GM12878 (cell line): ENCODE results near the gene PAX6. TPM values are rescaled to one million over a fixed set of nuclear protein-coding genes. Genes with fewer than 3 reads are reported as not detected.

Source experiments
- ATAC-seq: fragments of 200-7000 bp; cut with Tn5 transposase; 3 replicates; pipeline ENCODE4 v1.9.1; 2020; ENCODE audit warnings: mild to moderate bottlenecking, moderate library complexity
- BruUV-seq: library from RNA; stranded (reverse); fragments of 400-500 nt; replicated peaks from 2 replicates; lab custom pipeline; 2021; lab: Mats Ljungman, UMichigan
- CTCF ChIA-PET: fragments of 300-600 bp; sonication (Branson Sonifier 250); formaldehyde crosslinking; extraction: SDS; loops from one replicate; lab custom pipeline; 2021; ENCODE audit warnings: inconsistent platforms; lab: Yijun Ruan, JAX
- POLR2A ChIA-PET: fragments of 350-600 bp; formaldehyde crosslinking; extraction: SDS; loops from one replicate; lab custom pipeline; 2021; ENCODE audit warnings: inconsistent platforms; lab: Charles Lee
- RAD21 ChIA-PET: fragments of 300-600 bp; sonication (Branson Sonifier 250); formaldehyde crosslinking; loops from one replicate; lab custom pipeline; 2023; ENCODE audit warnings: antibody characterized with exemption; ENCODE audit not compliant: unreplicated experiment; lab: Charles Lee
- SMC1A ChIA-PET: fragments of 300-600 bp; sonication (Branson Sonifier 250); formaldehyde crosslinking; loops from one replicate; lab custom pipeline; 2023; ENCODE audit not compliant: unreplicated experiment, uncharacterized antibody; lab: Charles Lee
- DNase-seq: peaks from one replicate; pipeline ENCODE4 v3.0.0-alpha.2; 2011; ENCODE audit warnings: low read depth, low spot score
- FAIRE-seq: peaks from 3 replicates; lab custom pipeline; 2011; peaks lifted over from hg19 to GRCh38; lab: Jason Lieb, UNC
- H2AFZ ChIP-seq: 2 replicates; pipeline ENCODE4 v1.6.0; 2011; ENCODE audit warnings: low read depth, low read length, control low read depth; ENCODE audit not compliant: control insufficient read depth
- H3K27ac ChIP-seq: 2 replicates; pipeline ENCODE4 v1.5.1; 2011; ENCODE audit warnings: control low read depth; ENCODE audit not compliant: control insufficient read depth, insufficient read depth
- H3K27me3 ChIP-seq, 2 experiments: replicated peaks in 1 of 2; 2 replicates each; pipeline versions ENCODE4 v1.6.0 to v1.6.1; 2011; ENCODE audit warnings: low read length in 1 of 2; ENCODE audit not compliant: control insufficient read depth in 2 of 2, insufficient read depth in 2 of 2
- H3K36me3 ChIP-seq, 2 experiments: 2 replicates each; pipeline ENCODE4 v1.5.1; 2011; ENCODE audit warnings: low read length in 1 of 2; ENCODE audit not compliant: control insufficient read depth in 2 of 2, insufficient read depth in 2 of 2
- H3K4me1 ChIP-seq: 2 replicates; pipeline ENCODE4 v1.6.1; 2011; ENCODE audit warnings: mild to moderate bottlenecking, low read length, moderate library complexity, mixed read lengths; ENCODE audit not compliant: control insufficient read depth, insufficient read depth
- H3K4me2 ChIP-seq: 2 replicates; pipeline ENCODE4 v1.6.0; 2011; ENCODE audit warnings: control low read depth; ENCODE audit not compliant: control insufficient read depth, insufficient read depth
- H3K4me3 ChIP-seq: fragments of 200-600 bp; sonication (generic); 2 replicates; pipeline ENCODE4 v1.5.1; 2016
- H3K79me2 ChIP-seq: 2 replicates; pipeline ENCODE4 v1.6.0; 2011; ENCODE audit warnings: low read length; ENCODE audit not compliant: control insufficient read depth, insufficient read depth
- H3K9ac ChIP-seq: 2 replicates; pipeline ENCODE4 v1.8.0; 2011; ENCODE audit warnings: low read length, control low read depth, mixed read lengths; ENCODE audit not compliant: control insufficient read depth, insufficient read depth
- H3K9me3 ChIP-seq: replicated peaks from 3 replicates; pipeline ENCODE4 v1.5.1; 2011; ENCODE audit warnings: mild to moderate bottlenecking, low read length; ENCODE audit not compliant: control insufficient read depth, insufficient read depth
- H4K20me1 ChIP-seq: 2 replicates; pipeline ENCODE4 v1.6.0; 2011; ENCODE audit not compliant: control insufficient read depth, insufficient read depth
- HCFC1 ChIP-seq: fragments of 150-350 bp; IDR thresholded peaks from 2 replicates; pipeline ENCODE4 v1.6.1; 2014; ENCODE audit warnings: low read length
- KAT2A ChIP-seq: conservative IDR thresholded peaks from 2 replicates; pipeline ENCODE4 v1.6.1; 2011; ENCODE audit warnings: low read depth, low read length; ENCODE audit not compliant: control insufficient read depth
- PML ChIP-seq: IDR thresholded peaks from 2 replicates; pipeline ENCODE4 v1.6.1; 2012; ENCODE audit warnings: low read length, inconsistent platforms
- RB1 ChIP-seq: fragments of 450-650 bp; formaldehyde crosslinking; IDR thresholded peaks from 2 replicates; pipeline ENCODE4 v1.6.1; 2017; ENCODE audit warnings: mild to moderate bottlenecking, borderline replicate concordance
- WGBS: methylation state at CpG from one replicate; pipeline ENCODE4 v1.1.6; 2016; ENCODE audit warnings: low lambda C conversion rate; ENCODE audit not compliant: insufficient replicate concordance, insufficient coverage; ENCODE audit errors: missing lambda C conversion rate; 5-methylcytosine and 5-hydroxymethylcytosine counted together
- in situ Hi-C: fragments of 300-500 bp; cut with MboI; formaldehyde crosslinking; loops from 9 replicates; pipeline ENCODE4 v1.14.3; 2018; ENCODE audit warnings: mixed read lengths
- intact Hi-C: fragments of 100-400 bp; cut with micrococcal nuclease; formaldehyde crosslinking; loops from one replicate; pipeline ENCODE4 v1.14.2; 2022; ENCODE audit not compliant: unreplicated experiment
- polyA plus RNA-seq, 11 experiments: library from polyadenylated mRNA; depleted of rRNA in 4 of 11; unstranded in 6 of 11; stranded (reverse) in 5 of 11; fragments of >200 nt; fragmentation: Nextera tagmentation in 4 of 11; fragmentation: Illumina TruSeq in 1 of 11; extraction: Ambion mirVana in 4 of 11; extraction: Trizol in 1 of 11; gene quantifications; 1 replicate in 1 of 11; 2 replicates in 10 of 11; pipeline versions ENCODE4 v1.2.1 to v1.2.3, GENCODE V29; 2011 to 2016; ENCODE audit warnings: inconsistent platforms in 2 of 11, missing spikeins in 2 of 11, low read depth in 1 of 11
- total RNA-seq, 4 experiments: library from RNA; depleted of rRNA in 3 of 4; stranded (reverse); fragments of >200 nt in 3 of 4; fragmentation: Illumina TruSeq in 1 of 4; extraction: Trizol in 1 of 4; gene quantifications; 2 replicates each; pipeline versions ENCODE4 v1.2.1 to v1.2.3, GENCODE V29; 2013 to 2021
- TF ChIP-seq, protein P1 (sequence below): fragments of 450-650 bp; IDR thresholded peaks from 2 replicates; pipeline ENCODE4 v1.6.1; 2016; ENCODE audit warnings: mild to moderate bottlenecking
- TF ChIP-seq, protein P2 (sequence below): fragments of 450-650 bp; IDR thresholded peaks from 2 replicates; pipeline ENCODE4 v1.6.1; 2017; ENCODE audit warnings: mild to moderate bottlenecking, moderate library complexity
- TF ChIP-seq, protein P3 (sequence below): IDR thresholded peaks from 2 replicates; pipeline ENCODE4 v1.6.1; 2011; ENCODE audit warnings: low read depth, low read length, improper control_type of control experiment, borderline replicate concordance

Gene PAX6
- total and polyA plus RNA-seq, 10 of the 15 experiments (the other 5 are each of a cell fraction or from before 2014, with no cell fraction given): 0.06 to 0.26 (median 0.10) TPM; not detected in 3

DNA sequence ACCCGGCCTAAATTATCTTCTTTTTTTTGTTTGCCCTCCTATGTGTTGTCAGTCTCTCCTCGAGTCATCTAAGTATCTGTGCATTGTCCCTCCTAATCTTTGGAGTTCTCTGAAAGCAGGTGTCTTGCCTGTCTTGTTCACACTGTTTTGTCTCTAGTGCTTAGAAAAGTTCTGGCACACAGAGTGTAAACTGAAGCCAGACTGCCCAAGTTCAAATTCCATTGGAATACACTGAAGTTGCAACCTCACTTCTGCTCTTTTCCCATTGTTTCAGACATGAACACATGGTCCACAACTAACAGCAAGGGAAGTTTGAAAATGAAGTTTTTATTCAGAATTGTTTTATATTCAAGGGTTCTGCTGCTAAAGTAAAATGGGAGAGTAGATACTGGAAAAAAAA is 38.7 kb downstream of the PAX6 start:
- no peaks in the 10 kb centered on the region for H3K27me3 ChIP-seq
- ChIA-PET SMC1A (no interaction called here), RAD21 (no interaction called here), CTCF (no interaction called here), POLR2A (no interaction called here)
- 77% methylated on average over 2 of the region's 2 CpGs for WGBS
- intact Hi-C loops: no loop called here
- no peaks in the 10 kb centered on the region for H4K20me1 ChIP-seq
- DNase-seq: no peak
- no peak overlapping the region for H2AFZ ChIP-seq
- no peak for TF ChIP-seq HCFC1
- TF ChIP-seq KAT2A: no peak
- no peak for TF ChIP-seq RB1
- TF ChIP-seq, protein P1, sequence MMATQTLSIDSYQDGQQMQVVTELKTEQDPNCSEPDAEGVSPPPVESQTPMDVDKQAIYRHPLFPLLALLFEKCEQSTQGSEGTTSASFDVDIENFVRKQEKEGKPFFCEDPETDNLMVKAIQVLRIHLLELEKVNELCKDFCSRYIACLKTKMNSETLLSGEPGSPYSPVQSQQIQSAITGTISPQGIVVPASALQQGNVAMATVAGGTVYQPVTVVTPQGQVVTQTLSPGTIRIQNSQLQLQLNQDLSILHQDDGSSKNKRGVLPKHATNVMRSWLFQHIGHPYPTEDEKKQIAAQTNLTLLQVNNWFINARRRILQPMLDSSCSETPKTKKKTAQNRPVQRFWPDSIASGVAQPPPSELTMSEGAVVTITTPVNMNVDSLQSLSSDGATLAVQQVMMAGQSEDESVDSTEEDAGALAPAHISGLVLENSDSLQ: no peak
- TF ChIP-seq, protein P2, sequence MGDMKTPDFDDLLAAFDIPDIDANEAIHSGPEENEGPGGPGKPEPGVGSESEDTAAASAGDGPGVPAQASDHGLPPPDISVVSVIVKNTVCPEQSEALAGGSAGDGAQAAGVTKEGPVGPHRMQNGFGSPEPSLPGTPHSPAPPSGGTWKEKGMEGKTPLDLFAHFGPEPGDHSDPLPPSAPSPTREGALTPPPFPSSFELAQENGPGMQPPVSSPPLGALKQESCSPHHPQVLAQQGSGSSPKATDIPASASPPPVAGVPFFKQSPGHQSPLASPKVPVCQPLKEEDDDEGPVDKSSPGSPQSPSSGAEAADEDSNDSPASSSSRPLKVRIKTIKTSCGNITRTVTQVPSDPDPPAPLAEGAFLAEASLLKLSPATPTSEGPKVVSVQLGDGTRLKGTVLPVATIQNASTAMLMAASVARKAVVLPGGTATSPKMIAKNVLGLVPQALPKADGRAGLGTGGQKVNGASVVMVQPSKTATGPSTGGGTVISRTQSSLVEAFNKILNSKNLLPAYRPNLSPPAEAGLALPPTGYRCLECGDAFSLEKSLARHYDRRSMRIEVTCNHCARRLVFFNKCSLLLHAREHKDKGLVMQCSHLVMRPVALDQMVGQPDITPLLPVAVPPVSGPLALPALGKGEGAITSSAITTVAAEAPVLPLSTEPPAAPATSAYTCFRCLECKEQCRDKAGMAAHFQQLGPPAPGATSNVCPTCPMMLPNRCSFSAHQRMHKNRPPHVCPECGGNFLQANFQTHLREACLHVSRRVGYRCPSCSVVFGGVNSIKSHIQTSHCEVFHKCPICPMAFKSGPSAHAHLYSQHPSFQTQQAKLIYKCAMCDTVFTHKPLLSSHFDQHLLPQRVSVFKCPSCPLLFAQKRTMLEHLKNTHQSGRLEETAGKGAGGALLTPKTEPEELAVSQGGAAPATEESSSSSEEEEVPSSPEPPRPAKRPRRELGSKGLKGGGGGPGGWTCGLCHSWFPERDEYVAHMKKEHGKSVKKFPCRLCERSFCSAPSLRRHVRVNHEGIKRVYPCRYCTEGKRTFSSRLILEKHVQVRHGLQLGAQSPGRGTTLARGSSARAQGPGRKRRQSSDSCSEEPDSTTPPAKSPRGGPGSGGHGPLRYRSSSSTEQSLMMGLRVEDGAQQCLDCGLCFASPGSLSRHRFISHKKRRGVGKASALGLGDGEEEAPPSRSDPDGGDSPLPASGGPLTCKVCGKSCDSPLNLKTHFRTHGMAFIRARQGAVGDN: no peak
- TF ChIP-seq, protein P3, sequence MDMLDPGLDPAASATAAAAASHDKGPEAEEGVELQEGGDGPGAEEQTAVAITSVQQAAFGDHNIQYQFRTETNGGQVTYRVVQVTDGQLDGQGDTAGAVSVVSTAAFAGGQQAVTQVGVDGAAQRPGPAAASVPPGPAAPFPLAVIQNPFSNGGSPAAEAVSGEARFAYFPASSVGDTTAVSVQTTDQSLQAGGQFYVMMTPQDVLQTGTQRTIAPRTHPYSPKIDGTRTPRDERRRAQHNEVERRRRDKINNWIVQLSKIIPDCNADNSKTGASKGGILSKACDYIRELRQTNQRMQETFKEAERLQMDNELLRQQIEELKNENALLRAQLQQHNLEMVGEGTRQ: no peak
- no peak for TF ChIP-seq PML
- H3K4me3 ChIP-seq: no peak overlapping the region
- FAIRE-seq: no peak
- no peak overlapping the region for H3K27ac ChIP-seq
- ATAC-seq: no peak
- no peaks in the 10 kb centered on the region for H3K36me3 ChIP-seq
- no peak overlapping the region for H3K9ac ChIP-seq
- no peaks in the 10 kb centered on the region for H3K9me3 ChIP-seq
- no peaks in the 10 kb centered on the region for H3K79me2 ChIP-seq
- H3K4me1 ChIP-seq: no peaks in the 10 kb centered on the region
- BruUV-seq: no TSS peak
- H3K4me2 ChIP-seq: no peak overlapping the region
- in situ Hi-C loops: no loop called here
